Activated naive CD4-positive, alpha-beta T cell (primary cell): ENCODE data around the gene METTL24.

Experiments used
- DNase-seq, 4 experiments: peaks; one replicate each; lab custom pipeline; 2025; lab: John Stamatoyannopoulos, UW

The METTL24 gene

DNA sequence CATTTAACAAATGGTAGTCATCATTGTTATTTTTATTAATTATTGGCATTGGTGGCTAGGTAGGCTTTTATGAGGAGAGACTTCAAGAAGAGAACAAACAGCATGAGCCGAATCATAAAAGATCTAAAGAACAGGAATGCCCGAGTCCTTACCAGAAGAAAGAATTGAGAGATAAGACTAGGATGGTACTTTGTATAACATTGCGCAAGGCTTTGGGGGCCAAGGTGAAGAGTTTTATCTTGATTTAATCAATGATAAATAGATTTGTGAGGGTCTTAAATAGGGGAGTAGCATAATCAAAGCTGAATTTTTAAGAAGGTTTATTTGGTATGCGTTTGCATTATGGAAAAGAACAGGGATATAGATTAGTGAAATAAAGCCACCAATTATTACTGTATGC is 162.5 kb downstream of the METTL24 start:
- no peak for DNase-seq
